ENCODE results near the gene CYFIP1. TPM values are rescaled to one million over a fixed set of nuclear protein-coding genes. Genes with fewer than 3 reads are reported as not detected.

The CYFIP1 gene
- total and polyA plus RNA-seq, 11 donors = 7.6 to 111 (median 32.8) TPM

DNA sequence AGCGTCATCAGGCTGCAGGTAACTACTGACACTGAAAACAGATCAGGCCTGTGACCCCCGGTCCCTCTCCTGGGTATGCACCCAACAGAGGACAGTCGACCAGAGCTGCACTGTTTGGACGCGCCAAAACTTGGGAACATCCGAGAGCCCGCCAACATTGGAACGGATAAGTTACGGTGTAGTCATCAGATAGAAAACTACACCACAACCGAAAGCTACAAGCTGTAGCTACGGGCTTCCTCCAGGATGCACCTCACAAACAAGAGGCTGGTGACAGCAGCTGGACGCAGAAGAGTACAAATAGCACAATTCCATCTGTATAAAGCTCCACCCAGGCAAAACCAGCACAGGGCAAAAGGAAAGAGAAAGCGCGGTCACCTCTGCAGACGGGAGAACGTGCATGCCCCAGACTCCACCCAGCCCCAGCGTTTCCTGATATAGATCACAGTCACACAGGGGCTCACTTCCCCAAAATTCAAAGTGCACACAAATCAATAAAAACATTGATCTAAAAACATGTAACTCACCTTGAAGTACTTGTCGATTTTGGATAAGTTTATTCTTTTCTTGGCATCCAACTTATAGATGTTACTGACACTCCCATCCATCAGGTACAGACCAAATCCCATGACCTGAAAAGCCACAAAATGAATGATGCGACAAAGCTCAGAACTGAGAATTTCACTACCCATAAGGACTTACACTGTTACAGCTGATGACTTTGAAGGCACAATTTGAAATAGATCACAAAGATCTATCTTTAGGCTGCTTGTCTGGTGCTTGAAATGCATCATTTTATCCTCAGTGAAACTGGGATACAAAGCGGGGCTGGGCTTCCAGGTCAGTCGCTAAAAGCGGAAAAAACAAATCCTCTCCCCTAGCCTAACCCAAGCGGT, 43.3 kb downstream of the CYFIP1 start:
- no peaks in the 10 kb centered on the region for H3K9me3 ChIP-seq
- TF ChIP-seq, protein P1, sequence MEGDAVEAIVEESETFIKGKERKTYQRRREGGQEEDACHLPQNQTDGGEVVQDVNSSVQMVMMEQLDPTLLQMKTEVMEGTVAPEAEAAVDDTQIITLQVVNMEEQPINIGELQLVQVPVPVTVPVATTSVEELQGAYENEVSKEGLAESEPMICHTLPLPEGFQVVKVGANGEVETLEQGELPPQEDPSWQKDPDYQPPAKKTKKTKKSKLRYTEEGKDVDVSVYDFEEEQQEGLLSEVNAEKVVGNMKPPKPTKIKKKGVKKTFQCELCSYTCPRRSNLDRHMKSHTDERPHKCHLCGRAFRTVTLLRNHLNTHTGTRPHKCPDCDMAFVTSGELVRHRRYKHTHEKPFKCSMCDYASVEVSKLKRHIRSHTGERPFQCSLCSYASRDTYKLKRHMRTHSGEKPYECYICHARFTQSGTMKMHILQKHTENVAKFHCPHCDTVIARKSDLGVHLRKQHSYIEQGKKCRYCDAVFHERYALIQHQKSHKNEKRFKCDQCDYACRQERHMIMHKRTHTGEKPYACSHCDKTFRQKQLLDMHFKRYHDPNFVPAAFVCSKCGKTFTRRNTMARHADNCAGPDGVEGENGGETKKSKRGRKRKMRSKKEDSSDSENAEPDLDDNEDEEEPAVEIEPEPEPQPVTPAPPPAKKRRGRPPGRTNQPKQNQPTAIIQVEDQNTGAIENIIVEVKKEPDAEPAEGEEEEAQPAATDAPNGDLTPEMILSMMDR (IDR thresholded peaks at IDR 0.05) = no peak
- TF ChIP-seq POLR2A (IDR thresholded peaks at IDR 0.05) = no peak
- WGBS, 4 donors = 83 to 92% (median 86%) methylated on average over 23 of the region's 23 CpGs
- H3K36me3 ChIP-seq = peaks cover 0 to 94% (median 84%) of the 10 kb centered on the region in 9 donors
- H3K27ac ChIP-seq = no peak overlapping the region
- H3K27me3 ChIP-seq = no peaks in the 10 kb centered on the region
- peaks cover 0 to 7% (median 0%) of the 10 kb centered on the region in 12 donors for H3K4me1 ChIP-seq
- DNase-seq (peak in 1 of 5 donors; percentile 5), ATAC-seq (no peak)
- intact Hi-C loops (cut with DNase I) = no loop called here
- H3K4me3 ChIP-seq = no peak overlapping the region

DNA sequence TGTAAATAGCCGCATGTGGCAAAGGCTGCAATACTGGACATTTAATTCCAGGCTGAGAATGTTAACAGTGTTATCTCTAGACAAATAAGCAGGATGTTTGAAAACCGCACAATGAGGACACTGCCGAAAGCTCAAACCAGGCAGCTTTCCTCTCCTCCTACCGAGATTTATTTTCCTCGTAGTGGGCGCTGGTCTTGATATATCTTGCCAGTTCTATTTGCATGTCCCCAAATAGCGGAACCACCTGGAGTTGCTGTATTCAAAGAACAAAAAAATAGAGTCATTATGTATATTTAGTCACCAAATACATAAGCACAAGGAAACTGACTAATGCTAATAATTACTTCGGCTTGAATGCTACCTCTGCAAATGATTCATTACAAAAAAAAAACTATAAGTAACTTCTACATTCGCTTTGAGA, 46.5 kb downstream of the CYFIP1 start:
- intact Hi-C loops (cut with DNase I) = no loop called here
- DNase-seq (no peak), ATAC-seq (no peak)
- Histone ChIP-seq H3K9me3 (no peaks in the 10 kb centered on the region), H3K4me3 (no peak overlapping the region), H3K36me3 (peaks cover 0 to 90% (median 78%) of the 10 kb centered on the region in 9 donors), H3K27me3 (no peaks in the 10 kb centered on the region), H3K4me1 (peaks cover 0 to 8% (median 0%) of the 10 kb centered on the region in 12 donors), H3K27ac (no peak overlapping the region)
- TF ChIP-seq, protein P1 (IDR thresholded peaks at IDR 0.05) = no peak
- TF ChIP-seq POLR2A (IDR thresholded peaks at IDR 0.05) = no peak
- WGBS, 4 donors = 86 to 98% (median 96%) methylated on average over 9 of the region's 9 CpGs

DNA sequence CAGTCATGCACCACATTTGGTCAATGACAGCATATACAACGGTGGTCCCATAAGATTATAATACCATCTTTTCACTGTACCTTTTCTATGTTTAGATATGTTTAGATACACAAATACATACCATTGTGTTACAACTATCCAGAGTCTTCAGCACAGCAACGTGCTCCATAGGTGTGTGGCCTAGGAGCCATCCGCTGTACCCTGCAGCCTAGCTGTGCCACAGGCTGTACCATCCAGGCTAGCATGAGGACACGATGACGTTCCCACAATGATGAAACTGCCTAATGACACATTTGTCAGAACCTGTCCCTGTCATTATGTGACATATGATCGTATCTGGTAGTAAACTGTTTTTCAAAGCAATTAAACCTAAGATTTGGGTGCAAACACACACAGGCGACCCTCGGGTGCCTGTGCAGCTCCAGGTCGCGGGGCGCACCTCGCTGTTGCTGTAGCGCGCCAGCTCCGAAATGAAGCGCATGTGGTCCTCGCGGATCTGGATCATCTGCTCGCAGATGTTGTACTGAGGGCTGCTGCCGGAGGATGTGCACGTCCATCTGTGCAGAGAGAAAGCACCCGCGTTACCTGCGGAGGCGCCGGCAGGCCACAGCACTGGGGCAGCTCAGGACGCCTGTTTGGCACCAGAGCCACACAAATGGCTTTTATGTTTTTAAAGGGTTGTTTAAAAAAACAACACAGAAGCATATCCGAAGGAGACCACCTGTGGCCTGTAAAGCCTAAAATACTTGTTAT, 48.2 kb downstream of the CYFIP1 start:
- WGBS, 4 donors = 92 to 95% (median 92%) methylated on average over 26 to 28 of the region's 28 CpGs
- Histone ChIP-seq H3K36me3 (peaks cover 0 to 87% (median 76%) of the 10 kb centered on the region in 9 donors), H3K4me3 (no peak overlapping the region), H3K27me3 (no peaks in the 10 kb centered on the region), H3K4me1 (peaks cover 0 to 8% (median 0%) of the 10 kb centered on the region in 12 donors), H3K27ac (no peak overlapping the region), H3K9me3 (no peaks in the 10 kb centered on the region)
- peak in 1 of 5 donors; percentile 44 for DNase-seq
- TF ChIP-seq POLR2A (IDR thresholded peaks at IDR 0.05) = no peak
- TF ChIP-seq, protein P1 (IDR thresholded peaks at IDR 0.05) = no peak
- ATAC-seq = no peak
- intact Hi-C loops (cut with DNase I) = no loop called here

All from heart left ventricle (tissue), 16 donors.